ENCODE data around the gene UBAC2. TPM values are rescaled to one million over a fixed set of nuclear protein-coding genes. Genes with fewer than 3 reads are reported as not detected.

The UBAC2 gene
- total RNA-seq, 1 experiment from 2014 or later, result 115 TPM

- in situ Hi-C loops (cut with HindIII; ENCODE audit: low pct_unique_long_range_greater_than_20kb, low sequenced_read_pairs), result no loop called here
- no peak for DNase-seq (ENCODE audit: low read depth)
Measured at GRCh38 chr13:99419591-99420243, 219.1 kb downstream of the UBAC2 start.

GRCh38 chr13:99421271-99421670, 220.6 kb downstream of the UBAC2 start:
- DNase-seq (ENCODE audit: low read depth), result no peak
- in situ Hi-C loops (cut with HindIII; ENCODE audit: low pct_unique_long_range_greater_than_20kb, low sequenced_read_pairs), result no loop called here

GRCh38 chr13:99421758-99422585, 221.3 kb downstream of the UBAC2 start:
- no peak for DNase-seq (ENCODE audit: low read depth)
- in situ Hi-C loops (cut with HindIII; ENCODE audit: low pct_unique_long_range_greater_than_20kb, low sequenced_read_pairs), result no loop called here

- in situ Hi-C loops (cut with HindIII; ENCODE audit: low pct_unique_long_range_greater_than_20kb, low sequenced_read_pairs), result no loop called here
Measured at GRCh38 chr13:99422586-99423220, 222.0 kb downstream of the UBAC2 start.

GRCh38 chr13:99425485-99426341, 225.1 kb downstream of the UBAC2 start:
- DNase-seq (ENCODE audit: low read depth), result no peak
- in situ Hi-C loops (cut with HindIII; ENCODE audit: low pct_unique_long_range_greater_than_20kb, low sequenced_read_pairs), result no loop called here

More at GRCh38 chr13:99422586-99423220, 222.0 kb downstream of the UBAC2 start:
- no peak for DNase-seq (ENCODE audit: low read depth)

- no peak for DNase-seq (ENCODE audit: low read depth)
- in situ Hi-C loops (cut with HindIII; ENCODE audit: low pct_unique_long_range_greater_than_20kb, low sequenced_read_pairs), result no loop called here
Measured at GRCh38 chr13:99426426-99426825, 225.8 kb downstream of the UBAC2 start.

GRCh38 chr13:99429670-99430069, 229.0 kb downstream of the UBAC2 start:
- in situ Hi-C loops (cut with HindIII; ENCODE audit: low pct_unique_long_range_greater_than_20kb, low sequenced_read_pairs), result no loop called here
- no peak for DNase-seq (ENCODE audit: low read depth)

- in situ Hi-C loops (cut with HindIII; ENCODE audit: low pct_unique_long_range_greater_than_20kb, low sequenced_read_pairs), result no loop called here
- no peak for DNase-seq (ENCODE audit: low read depth)
Measured at GRCh38 chr13:99431927-99432608, 231.4 kb downstream of the UBAC2 start.

- peak; percentile 79 for DNase-seq (ENCODE audit: low read depth)
- in situ Hi-C loops (cut with HindIII; ENCODE audit: low pct_unique_long_range_greater_than_20kb, low sequenced_read_pairs), result no loop called here
Measured at GRCh38 chr13:99432609-99433542, 232.2 kb downstream of the UBAC2 start.

GRCh38 chr13:99433543-99434075, 233.0 kb downstream of the UBAC2 start:
- DNase-seq (ENCODE audit: low read depth), result no peak
- in situ Hi-C loops (cut with HindIII; ENCODE audit: low pct_unique_long_range_greater_than_20kb, low sequenced_read_pairs), result no loop called here

GRCh38 chr13:99434258-99434788, 233.7 kb downstream of the UBAC2 start:
- peak; percentile 56 for DNase-seq (ENCODE audit: low read depth)
- in situ Hi-C loops (cut with HindIII; ENCODE audit: low pct_unique_long_range_greater_than_20kb, low sequenced_read_pairs), result no loop called here

- DNase-seq (ENCODE audit: low read depth), result no peak
- in situ Hi-C loops (cut with HindIII; ENCODE audit: low pct_unique_long_range_greater_than_20kb, low sequenced_read_pairs), result no loop called here
Measured at GRCh38 chr13:99435116-99435515, 234.5 kb downstream of the UBAC2 start.

GRCh38 chr13:99435998-99436397, 235.3 kb downstream of the UBAC2 start:
- in situ Hi-C loops (cut with HindIII; ENCODE audit: low pct_unique_long_range_greater_than_20kb, low sequenced_read_pairs), result no loop called here

More at GRCh38 chr13:99435998-99436397, 235.3 kb downstream of the UBAC2 start:
- DNase-seq (ENCODE audit: low read depth), result peak; percentile 57
